H1 (cell line): ENCODE measurements around the gene P3H2. TPM values are rescaled to one million over a fixed set of nuclear protein-coding genes. Genes with fewer than 3 reads are reported as not detected.

Experiments
- BACH1 ChIP-seq: IDR thresholded peaks from 2 replicates; pipeline ENCODE4 v1.6.1; 2012; ENCODE audit warnings: low read length, improper control_type of control experiment
- FOSL1 ChIP-seq: IDR thresholded peaks from 2 replicates; pipeline ENCODE4 v1.6.1; 2011; ENCODE audit warnings: mild to moderate bottlenecking, low read depth, low read length, moderate library complexity; ENCODE audit not compliant: insufficient read depth
- POLR2AphosphoS5 ChIP-seq: IDR thresholded peaks from 2 replicates; pipeline ENCODE4 v1.6.1; 2011; ENCODE audit warnings: low read depth, low read length
- RFX5 ChIP-seq: IDR thresholded peaks from 2 replicates; pipeline ENCODE4 v1.6.1; 2011; ENCODE audit warnings: low read depth, low read length, improper control_type of control experiment, borderline replicate concordance
- RNF2 ChIP-seq: fragments of 200-900, 300-1000 bp; sonication (generic); IDR thresholded peaks from 2 replicates; pipeline ENCODE4 v1.7.1; 2016; ENCODE audit warnings: borderline replicate concordance, low read depth, mild to moderate bottlenecking, antibody characterized with exemption, low read length; ENCODE audit not compliant: poor library complexity, severe bottlenecking; ENCODE audit errors: missing control alignments
- polyA plus RNA-seq, 7 experiments: library from polyadenylated mRNA; depleted of rRNA in 3 of 7; stranded (reverse) in 5 of 7; unstranded in 2 of 7; fragments of >200 nt in 5 of 7; fragments of 200-250 nt in 2 of 7; gene quantifications; 1 replicate in 5 of 7; 2 replicates in 1 of 7; 4 replicates in 1 of 7; pipeline versions ENCODE4 v1.2.1 to v1.2.3, GENCODE V29; 2011 to 2013; ENCODE audit warnings: missing spikeins in 2 of 7, mixed read lengths in 2 of 7
- total RNA-seq: library from RNA; stranded (reverse); fragmentation: NEBNext Ultra II Directional; extraction: Animal tissue kit (Norgen Biotek cat#: 25700); gene quantifications from 2 replicates; pipeline ENCODE4 v1.2.1, GENCODE V29; 2021

The P3H2 gene
- total and polyA plus RNA-seq, 2 of the 8 experiments (the other 6 are each of a cell fraction or from before 2014, with no cell fraction given), result 40.5 to 60.4 TPM

- TF ChIP-seq RNF2, result no peak
- no peak for TF ChIP-seq RFX5
- TF ChIP-seq POLR2AphosphoS5, result no peak
- no peak for TF ChIP-seq BACH1
- no peak for TF ChIP-seq FOSL1
These were observed 9.9 kb downstream of the P3H2 start (continued) for GRCh38 chr3:190110826-190111225.
